ENCODE results near the gene HABP4. TPM values are rescaled to one million over a fixed set of nuclear protein-coding genes. Genes with fewer than 3 reads are reported as not detected.

Gene HABP4
- total and polyA plus RNA-seq, 9 of the 15 experiments (the other 6 are each of a cell fraction or from before 2014, with no cell fraction given), result 0.38 to 2.4 (median 1.9) TPM

GRCh38 chr9:96532173-96532572 is 82.2 kb downstream of the HABP4 start:
- ATAC-seq, result no peak
- H3K9ac ChIP-seq (ENCODE audit: insufficient read depth in 1 of 2, low read depth in 2 of 2, low read length in 2 of 2), result no peak overlapping the region
- H3K27ac ChIP-seq (ENCODE audit: extremely low read depth, low read depth, low read length), result no peak overlapping the region
- POLR2A ChIA-PET, result interaction anchor here (1.5 kb wide), 1 partner anchor 15 kb away, joined by 5 read pairs; no protein-coding TSS in a partner anchor
- no peaks in the 10 kb centered on the region for H3K4me1 ChIP-seq (replicated peaks in 1 of 2; ENCODE audit: control insufficient read depth in 2 of 2, insufficient read depth in 2 of 2, low read length in 2 of 2)
- no peak overlapping the region for H3K4me3 ChIP-seq
- H3K9me3 ChIP-seq (replicated peaks; ENCODE audit: control insufficient read depth, insufficient read depth, low read depth, low read length), result no peaks in the 10 kb centered on the region
- DNase-seq (ENCODE audit: extremely low read depth in 1 of 4, low spot score in 3 of 4), result no peak
- no peak for TF ChIP-seq EHMT2 (IDR thresholded peaks at IDR 0.05)
- TF ChIP-seq ZNF224 (CRISPR knock-in tag; IDR thresholded peaks at IDR 0.05), result no peak
- no peak for TF ChIP-seq RBM22 (IDR thresholded peaks at IDR 0.05; ENCODE audit: low read depth, low read length, poor library complexity, severe bottlenecking)
- no peak for TF ChIP-seq KDM2B (CRISPR knock-in tag; IDR thresholded peaks at IDR 0.05)
- no peak for TF ChIP-seq ZNF584 (CRISPR knock-in tag; IDR thresholded peaks at IDR 0.05; ENCODE audit: low read depth)
- no peak for TF ChIP-seq STAG1 (CRISPR knock-in tag; IDR thresholded peaks at IDR 0.05; ENCODE audit: borderline replicate concordance)
- no peak for TF ChIP-seq ZBTB17 (CRISPR knock-in tag; IDR thresholded peaks at IDR 0.05)
- no peak for TF ChIP-seq PTRF (tag; IDR thresholded peaks at IDR 0.05)
- TF ChIP-seq GATAD2A (IDR thresholded peaks at IDR 0.05), result no peak
- TF ChIP-seq NCOA4 (IDR thresholded peaks at IDR 0.05; ENCODE audit: partially characterized antibody), result no peak
- TF ChIP-seq BCOR (IDR thresholded peaks at IDR 0.05), result no peak
- TF ChIP-seq RBM39 (optimal IDR thresholded peaks at IDR 0.05; ENCODE audit: low read depth, low read length), result no peak
- TF ChIP-seq SPI1 (IDR thresholded peaks at IDR 0.05; ENCODE audit: borderline replicate concordance, low read depth, low read length), result no peak
- H3K9me1 ChIP-seq (ENCODE audit: control insufficient read depth, insufficient read depth, low read length), result no peaks in the 10 kb centered on the region
- in situ Hi-C loops (cut with MboI) (no loop called here), intact Hi-C loops (cut with micrococcal nuclease) (no loop called here)
- no peaks in the 10 kb centered on the region for H3K36me3 ChIP-seq (ENCODE audit: control insufficient read depth, insufficient read depth, low read length)
- no peak overlapping the region for H2AFZ ChIP-seq (ENCODE audit: low read depth, low read length)
- BruUV-seq (replicated peaks), result no TSS peak
- H4K20me1 ChIP-seq (replicated peaks; ENCODE audit: control insufficient read depth, insufficient read depth, low read length), result no peaks in the 10 kb centered on the region
- CTCF ChIA-PET (ENCODE audit: low intra/inter-chr PET ratio), result interaction anchor here (0.6 kb wide), 1 partner anchor 34 kb away, joined by 3 read pairs; no protein-coding TSS in a partner anchor
- no peak for FAIRE-seq
- no peak overlapping the region for H3K4me2 ChIP-seq (ENCODE audit: insufficient read depth, low read length)
- no peaks in the 10 kb centered on the region for H3K79me2 ChIP-seq (ENCODE audit: control insufficient read depth, insufficient read depth, low read length)
- no peaks in the 10 kb centered on the region for H3K27me3 ChIP-seq (ENCODE audit: control insufficient read depth in 2 of 2, insufficient read depth in 2 of 2, low read length in 2 of 2)
